Endothelial cell of umbilical vein (primary cell): Measurements from ENCODE around the gene SLC38A11. TPM values are rescaled to one million over a fixed set of nuclear protein-coding genes. Genes with fewer than 3 reads are reported as not detected.

Source experiments
- BruUV-seq: library from RNA; stranded (reverse); fragments of 400-500 nt; replicated peaks from 2 replicates; lab custom pipeline; 2021; lab: Mats Ljungman, UMichigan
- CTCF ChIA-PET: fragments of 300-600, 350-600 bp; sonication (Branson Sonifier 250); formaldehyde crosslinking; loops from one replicate; lab custom pipeline; 2021; ENCODE audit warnings: antibody characterized with exemption, inconsistent platforms; lab: Charles Lee
- POLR2A ChIA-PET: fragments of 300-600, 350-600 bp; sonication (Branson Sonifier 250); formaldehyde crosslinking; loops from one replicate; lab custom pipeline; 2021; ENCODE audit warnings: antibody characterized with exemption, inconsistent platforms; lab: Charles Lee
- DNase-seq: peaks from one replicate; pipeline ENCODE4 v3.0.0-alpha.2; 2011; ENCODE audit warnings: low read depth, low spot score
- FAIRE-seq: peaks from 2 replicates; lab custom pipeline; 2011; peaks lifted over from hg19 to GRCh38; lab: Jason Lieb, UNC
- H2AFZ ChIP-seq: 2 replicates; pipeline ENCODE4 v1.6.0; 2012; ENCODE audit warnings: low read depth, low read length, control low read depth, inconsistent platforms
- H3K27ac ChIP-seq: 2 replicates; pipeline ENCODE4 v1.5.1; 2011; ENCODE audit warnings: low read depth, mild to moderate bottlenecking, control low read depth, low read length, moderate library complexity; ENCODE audit not compliant: insufficient read depth
- H3K27me3 ChIP-seq, 2 experiments: 2 replicates each; pipeline versions ENCODE4 v1.6.0 to v1.6.1; 2011; ENCODE audit warnings: low read length in 2 of 2, mixed read lengths in 1 of 2; ENCODE audit not compliant: control insufficient read depth in 2 of 2, insufficient read depth in 2 of 2
- H3K36me3 ChIP-seq, 2 experiments: 2 replicates in 1 of 2; 3 replicates in 1 of 2; pipeline ENCODE4 v1.5.1; 2011; ENCODE audit warnings: low read length in 2 of 2, mild to moderate bottlenecking in 1 of 2, moderate library complexity in 1 of 2; ENCODE audit not compliant: control insufficient read depth in 2 of 2, insufficient read depth in 2 of 2; ENCODE audit errors: extremely low read depth in 1 of 2
- H3K4me1 ChIP-seq: 3 replicates; pipeline ENCODE4 v1.5.1; 2011; ENCODE audit warnings: mild to moderate bottlenecking, low read length; ENCODE audit not compliant: control insufficient read depth, insufficient read depth; ENCODE audit errors: extremely low read depth
- H3K4me2 ChIP-seq: 2 replicates; pipeline ENCODE4 v1.6.1; 2011; ENCODE audit warnings: low read length, control low read depth, mixed read lengths; ENCODE audit not compliant: insufficient read depth
- H3K4me3 ChIP-seq, 3 experiments: fragments of 200-600 bp in 1 of 3; sonication (generic), shearing (Covaris generic) in 1 of 3; replicated peaks in 1 of 3; 2 replicates each; pipeline ENCODE4 v1.5.1; 2011 to 2016; ENCODE audit warnings: control low read depth in 3 of 3, low read length in 3 of 3, mild to moderate bottlenecking in 2 of 3, inconsistent platforms in 1 of 3, low read depth in 1 of 3, moderate library complexity in 1 of 3; ENCODE audit not compliant: insufficient read depth in 1 of 3
- H3K79me2 ChIP-seq: 2 replicates; pipeline ENCODE4 v1.6.0; 2012; ENCODE audit warnings: low read length, inconsistent platforms; ENCODE audit not compliant: control insufficient read depth, insufficient read depth
- H3K9ac ChIP-seq: replicated peaks from 2 replicates; pipeline ENCODE3; 2011; ENCODE audit warnings: low read length, control low read depth; ENCODE audit not compliant: insufficient read depth; ENCODE audit errors: extremely low read depth
- H3K9me1 ChIP-seq: replicated peaks from 3 replicates; pipeline ENCODE4 v1.6.0; 2011; ENCODE audit warnings: mild to moderate bottlenecking, low read length; ENCODE audit not compliant: control insufficient read depth, insufficient read depth; ENCODE audit errors: extremely low read depth
- H3K9me3 ChIP-seq: replicated peaks from 2 replicates; pipeline ENCODE4 v1.5.1; 2012; ENCODE audit warnings: low read length, inconsistent platforms; ENCODE audit not compliant: control insufficient read depth, insufficient read depth
- H4K20me1 ChIP-seq: replicated peaks from 2 replicates; pipeline ENCODE3; 2011; ENCODE audit warnings: mild to moderate bottlenecking, low read length; ENCODE audit not compliant: control insufficient read depth, insufficient read depth; ENCODE audit errors: extremely low read depth
- EZH2 ChIP-seq: IDR thresholded peaks from 2 replicates; pipeline ENCODE4 v1.6.1; 2012; ENCODE audit warnings: borderline replicate concordance, low read depth, mild to moderate bottlenecking, moderate library complexity, low read length, inconsistent platforms; ENCODE audit not compliant: severe bottlenecking
- FOS ChIP-seq: IDR thresholded peaks from 2 replicates; pipeline ENCODE4 v1.6.1; 2011; ENCODE audit warnings: mild to moderate bottlenecking, low read length, moderate library complexity, borderline replicate concordance; ENCODE audit not compliant: insufficient read depth
- GATA2 ChIP-seq: IDR thresholded peaks from 2 replicates; pipeline ENCODE4 v1.7.0; 2011; ENCODE audit warnings: low read depth, mild to moderate bottlenecking, moderate library complexity, mixed read lengths, low read length; ENCODE audit not compliant: insufficient read length, insufficient read depth
- MYC ChIP-seq: IDR thresholded peaks from one replicate; pipeline ENCODE4 v1.6.1; 2011; ENCODE audit warnings: mild to moderate bottlenecking, low read depth, low read length
- POLR2A ChIP-seq: IDR thresholded peaks from 2 replicates; pipeline ENCODE4 v1.6.1; 2012; ENCODE audit warnings: low read depth, mild to moderate bottlenecking, control low read depth, low read length
- dilution Hi-C: fragments of 300-500 bp; cut with MboI; formaldehyde crosslinking; loops from one replicate; pipeline ENCODE4 v1.15.0; 2019; ENCODE audit warnings: low sequenced_read_pairs; ENCODE audit not compliant: extremely low pct_ligation_motif_present
- intact Hi-C: fragments of 100-400 bp; cut with micrococcal nuclease; formaldehyde crosslinking; loops from one replicate; pipeline ENCODE4 v1.10.0; 2022
- polyA plus RNA-seq, 4 experiments: library from polyadenylated mRNA; depleted of rRNA in 3 of 4; stranded (reverse) in 3 of 4; unstranded in 1 of 4; fragments of >200 nt; gene quantifications; 2 replicates each; pipeline versions ENCODE4 v1.2.1 to v1.2.3, GENCODE V29; 2011 to 2012; ENCODE audit warnings: missing spikeins in 1 of 4
- total RNA-seq: library from RNA; stranded (reverse); gene quantifications from 2 replicates; pipeline ENCODE4 v1.2.3, GENCODE V29; 2021
- TF ChIP-seq, protein P1 (sequence below), 2 donors: IDR thresholded peaks; 1 replicate in 1 of 2; 2 replicates in 1 of 2; pipeline ENCODE4 v1.5.1; 2011; ENCODE audit warnings: low read length in 2 of 2, mild to moderate bottlenecking in 2 of 2, moderate library complexity in 2 of 2, control low read depth in 1 of 2, inconsistent platforms in 1 of 2, low read depth in 1 of 2; ENCODE audit not compliant: insufficient read depth in 1 of 2; ENCODE audit errors: extremely low read depth in 1 of 2
- TF ChIP-seq, protein P2 (sequence below): IDR thresholded peaks from 2 replicates; pipeline ENCODE4 v1.6.1; 2011; ENCODE audit not compliant: insufficient read depth, insufficient read length

SLC38A11 gene
- total and polyA plus RNA-seq, 2 donors (not counting 3 experiments of a cell fraction or from before 2014, with no cell fraction given) = not detected

DNA sequence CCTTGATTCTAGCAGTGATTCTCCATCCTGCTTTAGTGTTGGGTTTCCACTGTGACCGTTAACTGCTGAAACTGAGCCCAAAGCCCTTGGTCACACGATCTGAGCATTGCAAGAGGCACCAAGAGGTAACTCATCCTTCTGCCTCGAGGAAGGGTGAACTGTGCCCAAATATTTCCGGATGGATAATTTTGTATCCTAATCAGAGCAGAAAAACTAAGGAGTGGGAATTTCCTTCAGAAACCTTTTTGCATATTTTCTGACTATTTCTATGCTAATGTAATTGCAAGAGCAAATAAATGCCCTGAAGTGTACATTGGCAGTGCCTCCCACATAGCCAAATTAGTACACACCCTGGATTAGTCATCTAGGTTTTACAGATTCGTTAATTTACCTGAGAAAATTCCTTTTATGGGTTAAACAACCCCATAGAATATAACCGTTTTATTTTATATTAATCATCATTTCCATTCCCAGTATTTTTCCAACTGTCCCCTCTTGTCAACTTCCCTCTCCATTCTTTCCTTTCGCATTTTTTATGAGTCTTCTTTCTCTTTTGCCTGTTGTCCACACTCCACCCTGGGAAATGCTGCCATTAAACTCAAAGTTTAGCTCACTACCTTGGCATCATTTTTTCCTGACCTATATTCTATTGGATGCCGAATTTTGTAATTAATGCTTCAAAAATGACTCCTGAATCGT is 82.0 kb downstream of the SLC38A11 start:
- ChIA-PET CTCF (interaction anchor here (0.9 kb wide), 1 partner anchor 40 kb away, joined by 3 read pairs; no protein-coding TSS in a partner anchor), POLR2A (no interaction called here)
- TF ChIP-seq FOS (no peak), POLR2A (no peak), GATA2 (no peak), MYC (no peak), EZH2 (no peak)
- TF ChIP-seq, protein P1, sequence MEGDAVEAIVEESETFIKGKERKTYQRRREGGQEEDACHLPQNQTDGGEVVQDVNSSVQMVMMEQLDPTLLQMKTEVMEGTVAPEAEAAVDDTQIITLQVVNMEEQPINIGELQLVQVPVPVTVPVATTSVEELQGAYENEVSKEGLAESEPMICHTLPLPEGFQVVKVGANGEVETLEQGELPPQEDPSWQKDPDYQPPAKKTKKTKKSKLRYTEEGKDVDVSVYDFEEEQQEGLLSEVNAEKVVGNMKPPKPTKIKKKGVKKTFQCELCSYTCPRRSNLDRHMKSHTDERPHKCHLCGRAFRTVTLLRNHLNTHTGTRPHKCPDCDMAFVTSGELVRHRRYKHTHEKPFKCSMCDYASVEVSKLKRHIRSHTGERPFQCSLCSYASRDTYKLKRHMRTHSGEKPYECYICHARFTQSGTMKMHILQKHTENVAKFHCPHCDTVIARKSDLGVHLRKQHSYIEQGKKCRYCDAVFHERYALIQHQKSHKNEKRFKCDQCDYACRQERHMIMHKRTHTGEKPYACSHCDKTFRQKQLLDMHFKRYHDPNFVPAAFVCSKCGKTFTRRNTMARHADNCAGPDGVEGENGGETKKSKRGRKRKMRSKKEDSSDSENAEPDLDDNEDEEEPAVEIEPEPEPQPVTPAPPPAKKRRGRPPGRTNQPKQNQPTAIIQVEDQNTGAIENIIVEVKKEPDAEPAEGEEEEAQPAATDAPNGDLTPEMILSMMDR (IDR thresholded peaks at IDR 0.05; ENCODE audit: extremely low read depth in 1 of 2, insufficient read depth in 1 of 2, low read depth in 1 of 2, low read length in 2 of 2) = no peak
- TF ChIP-seq, protein P2, sequence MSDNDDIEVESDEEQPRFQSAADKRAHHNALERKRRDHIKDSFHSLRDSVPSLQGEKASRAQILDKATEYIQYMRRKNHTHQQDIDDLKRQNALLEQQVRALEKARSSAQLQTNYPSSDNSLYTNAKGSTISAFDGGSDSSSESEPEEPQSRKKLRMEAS = no peak
- intact Hi-C loops = no loop called here
- Histone ChIP-seq H3K36me3 (no peaks in the 10 kb centered on the region), H3K9me1 (no peaks in the 10 kb centered on the region), H3K4me3 (no peak overlapping the region), H3K27me3 (no peaks in the 10 kb centered on the region), H2AFZ (no peak overlapping the region), H3K4me1 (no peaks in the 10 kb centered on the region), H3K4me2 (no peak overlapping the region), H3K9me3 (no peaks in the 10 kb centered on the region), H4K20me1 (no peaks in the 10 kb centered on the region), H3K9ac (no peak overlapping the region), H3K79me2 (no peaks in the 10 kb centered on the region), H3K27ac (no peak overlapping the region)
- BruUV-seq = no TSS peak
- no peak for DNase-seq
- dilution Hi-C loops = no loop called here
- no peak for FAIRE-seq
